HG02610 (cell line): Measurements from ENCODE around the gene LMTK2.
A peak's percentile ranks its signal among the peaks of the same experiment; 100 is the strongest.

ENCODE experiments used
- ATAC-seq: cut with Tn5 transposase; IDR thresholded peaks from one replicate; pipeline ENCODE4 v1.9.1; 2021; ENCODE audit warnings: mild to moderate bottlenecking, moderate library complexity; ENCODE audit not compliant: unreplicated experiment

Gene LMTK2

GRCh38 chr7:98252425-98253054 is 145.9 kb downstream of the LMTK2 start:
- peak; percentile 44 for ATAC-seq

GRCh38 chr7:98254516-98254915 is 147.9 kb downstream of the LMTK2 start:
- no peak for ATAC-seq

- ATAC-seq, result no peak
Observed at GRCh38 chr7:98254951-98255610, 148.4 kb downstream of the LMTK2 start.

- no peak for ATAC-seq
Observed at GRCh38 chr7:98256431-98256830, 149.8 kb downstream of the LMTK2 start.

GRCh38 chr7:98257701-98258100 is 151.0 kb downstream of the LMTK2 start:
- ATAC-seq, result no peak
